NCI-H774 (cell line): ENCODE data around the gene FARP2.
A peak's percentile ranks its signal among the peaks of the same experiment; 100 is the strongest.
"Not testable (repeated sequence)": the region's sequence is repeated elsewhere in the genome, so short reads cannot be mapped to it uniquely, and the experiment has no call there.

ENCODE experiments used
- DNase-seq: peaks from one replicate; lab custom pipeline; 2025; lab: John Stamatoyannopoulos, UW

Gene FARP2

DNA sequence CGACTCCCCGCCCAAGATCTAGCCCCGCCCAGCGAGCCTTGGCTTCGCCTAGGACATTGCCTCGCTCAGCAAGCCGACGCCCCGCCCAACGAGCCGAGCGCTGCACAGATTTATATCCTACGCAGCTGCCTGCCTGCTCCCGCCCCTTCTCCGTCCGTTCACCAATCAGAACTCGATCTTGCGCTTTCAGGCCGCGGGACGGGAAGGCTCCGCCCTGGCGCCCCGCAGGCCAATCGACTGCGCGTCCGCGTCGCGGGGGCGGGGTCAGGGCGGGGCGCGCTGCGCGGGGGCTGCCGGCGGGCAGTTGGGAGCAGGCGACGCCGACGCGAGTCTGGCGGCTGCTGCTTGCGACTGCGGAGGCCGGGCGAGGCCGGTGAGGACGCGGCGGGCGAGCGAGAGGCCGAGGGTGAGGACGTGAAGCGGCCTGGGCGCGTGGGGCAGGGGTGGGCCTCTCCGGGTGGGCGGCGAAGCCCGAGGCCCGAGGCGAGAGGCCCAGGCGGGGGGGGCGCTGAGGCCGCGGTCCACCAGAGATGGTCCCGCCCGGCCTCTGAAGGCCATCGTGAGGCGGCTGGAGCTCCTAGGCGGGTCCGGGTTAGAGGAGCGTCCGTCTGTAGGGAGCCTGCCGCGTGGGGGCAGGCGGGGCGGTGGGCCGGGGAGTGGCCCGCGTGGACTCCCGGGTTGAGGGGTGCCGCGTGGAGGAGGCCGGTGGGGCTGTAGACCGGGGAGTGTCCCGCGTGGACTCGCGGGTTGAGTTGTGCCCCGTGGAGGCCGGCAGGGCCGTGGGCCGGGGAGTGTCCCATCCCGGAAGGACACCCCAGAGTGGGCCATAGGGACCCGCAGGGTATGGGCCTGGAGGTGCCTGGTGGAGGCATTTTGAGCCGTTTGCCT is at the start of gene FARP2:
TSS of gene FARP2 (plus strand) at position 303 of the 888 bp plus-strand sequence. CDS start 16,823 bp downstream, outside the sequence.
- DNase-seq = peak; percentile 97

DNA sequence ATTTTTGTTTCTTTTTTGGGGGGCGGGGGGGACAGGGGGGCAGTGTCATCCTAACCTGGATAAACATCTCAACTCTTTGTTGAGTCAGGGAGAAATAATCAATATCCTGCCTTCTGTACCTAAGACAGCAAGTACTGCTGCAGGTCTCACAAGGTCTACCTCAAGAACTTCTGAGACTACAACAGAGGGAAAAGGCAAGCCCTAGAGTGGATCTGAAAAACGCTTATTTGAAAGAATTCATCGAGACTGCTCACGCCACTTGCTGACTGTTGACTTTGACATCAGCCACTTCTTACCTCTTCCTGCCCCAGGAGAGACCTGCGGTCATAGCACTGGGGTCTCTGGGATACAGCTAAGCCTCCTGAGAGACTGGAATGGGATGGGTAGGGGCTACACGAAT is 49.0 kb upstream of the FARP2 start:
- no peak for DNase-seq

GRCh38 chr2:241308267-241308666 is 47.8 kb upstream of the FARP2 start:
- DNase-seq = no peak

DNA sequence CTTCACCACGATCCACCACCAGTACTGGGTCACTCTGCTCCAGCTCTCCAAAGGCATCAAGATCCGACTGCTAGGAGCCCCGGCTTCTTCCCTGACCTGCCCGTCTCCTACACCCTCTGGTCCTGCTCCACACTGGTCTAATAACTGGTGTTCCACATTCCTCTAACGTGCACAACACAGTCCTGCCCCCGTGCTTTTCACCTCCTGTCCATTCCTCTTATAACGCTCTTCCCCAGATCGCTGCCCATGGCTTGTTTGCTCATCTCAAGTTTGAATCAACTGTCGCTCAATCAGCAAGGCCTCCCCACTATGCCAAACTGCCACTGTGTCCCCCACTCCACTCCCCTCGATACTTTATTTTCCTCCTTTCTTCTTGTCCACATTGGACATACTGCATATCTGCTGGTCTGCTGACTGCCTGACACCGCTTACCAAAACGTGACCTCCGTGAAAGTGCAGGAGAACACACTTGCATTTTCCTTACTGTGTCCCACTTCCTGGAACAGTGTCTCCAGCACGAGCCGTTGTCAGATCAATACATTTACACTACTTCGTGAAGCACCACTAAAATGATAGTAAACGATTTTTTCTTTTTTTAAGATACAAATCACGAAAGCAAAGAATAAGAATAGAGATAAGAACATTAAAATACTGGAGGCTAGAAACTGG is 47.1 kb upstream of the FARP2 start:
- DNase-seq = no peak

- no peak for DNase-seq
Observed at GRCh38 chr2:241309684-241310117, 46.4 kb upstream of the FARP2 start.

- DNase-seq = no peak
Observed at GRCh38 chr2:241310917-241311566, 45.0 kb upstream of the FARP2 start.

DNA sequence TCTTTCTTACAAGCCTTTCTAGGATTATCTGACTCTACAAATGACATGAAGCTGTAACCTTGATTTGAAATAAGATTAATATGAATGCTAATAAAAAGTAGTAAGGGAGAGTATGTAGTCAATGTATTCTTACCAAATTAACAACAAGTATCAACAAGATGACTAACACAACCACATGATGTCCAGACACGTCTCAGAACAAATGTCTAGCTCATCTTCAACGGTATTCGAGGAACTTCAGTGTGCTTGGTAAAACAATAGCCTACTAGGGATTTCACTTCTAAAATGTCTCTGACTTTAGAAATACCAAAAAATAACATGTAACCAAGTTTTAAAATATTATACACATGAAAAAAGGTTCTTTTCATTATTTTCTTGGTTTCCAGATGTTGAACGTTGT is 44.0 kb upstream of the FARP2 start:
- no peak for DNase-seq

GRCh38 chr2:241313543-241314095 is 42.5 kb upstream of the FARP2 start:
- DNase-seq = no peak

DNA sequence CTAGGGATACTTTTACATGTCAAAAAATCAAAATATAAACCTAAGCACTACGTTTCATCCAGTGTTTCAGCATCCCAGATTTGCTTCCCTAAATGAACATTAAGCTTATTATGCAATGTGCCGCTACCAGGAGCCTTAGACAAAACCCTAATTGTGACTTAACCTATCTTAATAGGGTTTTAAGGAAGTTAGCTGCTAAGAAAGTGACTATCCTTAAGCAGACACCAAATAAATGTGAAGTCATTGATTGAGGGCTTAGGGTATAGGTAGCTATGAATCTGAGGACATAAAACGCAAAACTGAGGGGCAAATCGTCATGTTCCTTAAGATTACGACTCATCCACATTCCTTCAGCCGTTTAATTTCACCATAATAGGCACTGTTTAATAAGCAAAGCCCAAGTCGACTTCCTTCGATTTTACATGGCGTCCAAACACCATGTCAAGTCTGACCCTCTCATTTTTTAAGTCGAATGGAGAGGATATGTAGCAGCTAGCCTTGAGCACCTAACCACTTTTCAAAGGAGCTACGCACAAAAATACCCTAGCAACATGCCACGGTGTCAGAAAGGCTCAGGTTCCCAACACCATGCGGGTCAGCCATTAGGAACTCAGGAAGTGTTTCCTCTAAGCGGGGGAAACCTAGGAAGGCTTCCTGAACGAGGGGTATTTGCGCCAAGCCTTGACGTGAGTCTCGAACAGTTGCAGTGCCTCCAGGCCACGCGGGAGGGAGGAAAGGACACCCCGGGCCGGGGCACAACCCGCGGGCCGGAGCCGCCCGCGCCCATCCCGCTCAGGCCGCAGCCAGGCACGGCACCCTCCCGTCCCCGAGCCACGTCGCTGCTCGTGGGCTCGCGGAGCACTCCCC is 41.6 kb upstream of the FARP2 start:
- DNase-seq = no peak

DNA sequence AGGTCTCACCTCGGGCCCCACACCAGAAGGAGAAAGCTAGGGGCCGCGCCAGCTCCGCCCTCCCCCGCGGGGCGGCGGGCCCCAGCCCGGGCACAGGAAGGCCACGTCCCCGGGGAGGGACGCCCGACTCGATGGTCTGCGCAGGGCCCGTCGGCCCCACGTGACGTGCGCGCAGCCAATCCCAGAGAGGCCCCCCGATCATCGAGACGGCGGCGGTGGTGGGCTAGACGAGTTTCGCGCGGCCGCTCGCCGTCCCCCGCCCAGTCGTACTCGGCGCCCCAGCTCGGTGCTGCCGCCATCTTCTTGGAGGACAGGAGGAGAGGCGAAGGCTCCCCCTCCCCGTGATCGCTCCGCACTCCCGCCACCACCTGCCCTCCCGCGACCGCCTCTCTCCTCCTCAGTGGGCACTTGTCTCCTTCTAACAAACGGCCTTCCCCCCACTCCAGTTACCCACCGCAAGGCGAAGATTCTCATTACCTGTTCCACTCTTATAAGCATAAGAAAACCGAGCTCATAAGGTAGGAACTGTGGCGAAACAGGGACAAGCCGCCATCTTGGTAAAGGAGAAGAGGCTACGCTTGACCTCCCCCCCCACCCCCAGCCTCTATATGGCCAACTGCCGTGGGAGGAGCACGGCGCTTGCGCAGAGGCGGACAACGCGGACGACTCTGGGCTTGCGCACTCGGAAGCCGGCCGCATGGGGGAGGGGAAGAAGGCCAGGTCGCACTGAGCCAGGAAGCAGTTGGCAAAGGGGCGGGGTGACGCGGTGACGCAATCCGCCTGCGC is 40.8 kb upstream of the FARP2 start, which contains the start of gene HDLBP:
TSS of gene HDLBP (minus strand) at position 580 of the 786 bp plus-strand sequence. CDS start 48,803 bp downstream, outside the sequence.
- DNase-seq = peak; percentile 96

- DNase-seq = peak; percentile 63
Observed at GRCh38 chr2:241315879-241316631, 40.0 kb upstream of the FARP2 start, which contains the start of gene SEPTIN2. TSS of gene SEPTIN2 (plus strand) at chr2:241315925. CDS start at chr2:241324233, 8,308 bp downstream.

DNA sequence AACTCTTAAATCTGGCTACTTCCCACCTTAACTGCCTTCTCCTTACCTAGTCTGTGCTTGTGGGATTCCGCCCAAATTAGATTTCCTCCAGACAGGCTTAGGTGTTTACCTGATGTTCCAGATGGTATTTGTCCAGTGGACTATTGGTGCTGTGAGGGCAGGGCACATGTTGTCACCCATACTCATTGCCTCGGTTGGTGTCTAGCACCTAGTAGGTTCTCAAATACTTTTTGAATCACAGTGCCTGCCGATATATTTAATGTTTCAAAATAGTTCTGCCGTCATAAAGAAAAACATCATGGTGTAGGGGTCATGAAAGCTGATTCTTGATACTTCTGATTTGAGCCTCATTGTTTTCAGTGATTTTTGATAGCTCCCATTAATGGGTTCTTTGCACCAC is 39.3 kb upstream of the FARP2 start:
- no peak for DNase-seq

DNA sequence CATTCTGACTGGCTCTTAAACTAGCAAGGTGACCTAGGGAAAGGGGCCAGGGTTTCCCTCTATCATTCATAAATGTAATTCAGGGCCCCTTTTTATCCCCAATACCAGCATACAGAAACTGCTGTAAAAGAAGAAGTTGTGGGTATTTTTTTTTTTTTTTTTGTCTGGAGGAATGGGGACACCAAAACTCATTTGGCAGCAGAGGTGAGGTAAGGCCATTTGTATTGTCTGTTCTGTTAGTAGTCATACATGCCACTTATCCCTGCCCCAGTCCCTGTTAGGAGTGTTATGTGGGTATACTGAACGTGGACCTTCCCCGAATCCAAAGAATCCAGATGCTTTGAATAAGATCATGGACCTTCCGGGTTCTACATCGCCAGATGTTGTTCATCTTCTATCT is 38.7 kb upstream of the FARP2 start:
- DNase-seq = no peak

DNA sequence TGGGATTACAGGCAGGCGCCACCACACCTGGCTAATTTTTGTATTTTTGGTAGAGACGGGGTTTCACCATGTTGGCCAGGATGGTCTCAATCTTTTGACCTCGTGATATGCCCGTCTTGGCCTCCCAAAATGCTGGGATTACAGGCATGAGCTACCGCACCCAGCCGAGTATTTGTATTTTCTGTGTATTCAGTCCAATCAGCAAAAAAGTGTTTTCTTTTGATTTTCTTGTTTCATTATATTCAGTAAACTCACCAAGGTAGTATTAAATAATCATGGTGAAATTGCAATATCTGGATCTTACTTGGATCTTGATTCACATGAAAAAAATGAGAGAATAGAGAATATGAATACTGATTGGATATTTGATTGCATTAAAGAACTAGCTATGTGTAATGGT is 37.3 kb upstream of the FARP2 start:
- not testable (repeated sequence) for DNase-seq

GRCh38 chr2:241320394-241320793 is 35.7 kb upstream of the FARP2 start:
- no peak for DNase-seq

DNA sequence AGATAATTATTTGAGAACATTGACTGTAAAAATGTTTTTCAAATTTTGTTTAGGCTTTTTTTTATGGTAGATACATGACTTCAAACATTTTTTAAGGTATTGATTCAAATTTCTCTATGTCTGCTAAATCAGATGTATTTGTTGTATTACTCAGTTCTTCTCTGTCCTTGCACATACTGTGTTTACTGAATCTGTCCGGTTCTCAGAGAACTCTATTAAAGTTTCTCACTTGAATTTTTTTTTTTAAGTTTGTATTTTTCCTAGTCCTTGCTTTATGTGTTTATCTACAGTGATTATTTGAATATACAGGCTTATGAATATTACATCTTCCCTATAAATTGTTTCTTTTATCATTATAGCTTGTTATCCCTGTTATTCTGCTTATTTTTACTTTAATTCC is 35.1 kb upstream of the FARP2 start:
- DNase-seq = no peak

- no peak for DNase-seq
Observed at GRCh38 chr2:241321886-241322285, 34.2 kb upstream of the FARP2 start.

- no peak for DNase-seq
Observed at GRCh38 chr2:241323778-241324177, 32.3 kb upstream of the FARP2 start.

DNA sequence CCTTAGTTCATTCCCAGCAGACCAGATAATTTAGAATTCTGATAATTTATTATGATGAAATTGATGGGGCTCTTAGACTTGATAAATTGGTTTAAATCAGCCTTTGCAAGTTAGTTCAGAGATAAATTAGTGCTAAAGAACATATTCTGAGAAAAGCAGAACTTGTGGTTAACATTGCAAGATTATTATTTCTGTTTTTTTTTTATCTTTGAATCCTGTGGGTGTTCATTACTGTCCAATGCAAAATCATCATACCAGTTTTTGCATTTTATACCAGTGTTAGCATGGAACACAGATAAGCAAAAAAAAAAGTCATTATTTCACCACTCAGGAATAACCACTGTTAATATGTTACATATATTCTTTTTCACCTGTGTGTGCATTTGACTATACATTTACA is 31.3 kb upstream of the FARP2 start:
- no peak for DNase-seq

- no peak for DNase-seq
Observed at GRCh38 chr2:241325257-241325656, 30.8 kb upstream of the FARP2 start.
